ENCODE measurements around the gene MDH2.

MDH2 gene

GRCh38 chr7:76073335-76073990, 25.6 kb downstream of the MDH2 start:
- Histone ChIP-seq H3K79me2 (ENCODE audit: control insufficient read depth, low read length) (no peaks in the 10 kb centered on the region), H3K9me2 (replicated peaks; ENCODE audit: control insufficient read depth, low read length) (no peaks in the 10 kb centered on the region), H3K4me2 (ENCODE audit: low read length) (no peak overlapping the region), H3K4me1 (ENCODE audit: control insufficient read depth, low read length) (peaks cover 8% of the 10 kb centered on the region), H3F3A (ENCODE audit: control insufficient read depth, insufficient read depth) (peaks cover 4% of the 10 kb centered on the region; the same call in 1 of the 2 replicates), H4K20me1 (ENCODE audit: control insufficient read depth, insufficient read depth, low read depth, low read length) (no peaks in the 10 kb centered on the region), H3K27ac (ENCODE audit: low read depth, low read length) (no peak overlapping the region), H3K36me3 (ENCODE audit: control insufficient read depth, low read length) (no peaks in the 10 kb centered on the region), H3K27me3 (ENCODE audit: control insufficient read depth, low read length) (peaks cover 4% of the 10 kb centered on the region; the same call in 1 of the 2 replicates), H3K4me3 (ENCODE audit: low read length) (no peak overlapping the region), H3K9me3 (ENCODE audit: control insufficient read depth, insufficient read depth, low read length) (no peaks in the 10 kb centered on the region)
- TF ChIP-seq CTCF (IDR thresholded peaks at IDR 0.05; ENCODE audit: low read depth, low read length, poor library complexity, severe bottlenecking) (no peak), EZH2phosphoT487 (IDR thresholded peaks at IDR 0.05; ENCODE audit: borderline replicate concordance, low read length) (no peak)

DNA sequence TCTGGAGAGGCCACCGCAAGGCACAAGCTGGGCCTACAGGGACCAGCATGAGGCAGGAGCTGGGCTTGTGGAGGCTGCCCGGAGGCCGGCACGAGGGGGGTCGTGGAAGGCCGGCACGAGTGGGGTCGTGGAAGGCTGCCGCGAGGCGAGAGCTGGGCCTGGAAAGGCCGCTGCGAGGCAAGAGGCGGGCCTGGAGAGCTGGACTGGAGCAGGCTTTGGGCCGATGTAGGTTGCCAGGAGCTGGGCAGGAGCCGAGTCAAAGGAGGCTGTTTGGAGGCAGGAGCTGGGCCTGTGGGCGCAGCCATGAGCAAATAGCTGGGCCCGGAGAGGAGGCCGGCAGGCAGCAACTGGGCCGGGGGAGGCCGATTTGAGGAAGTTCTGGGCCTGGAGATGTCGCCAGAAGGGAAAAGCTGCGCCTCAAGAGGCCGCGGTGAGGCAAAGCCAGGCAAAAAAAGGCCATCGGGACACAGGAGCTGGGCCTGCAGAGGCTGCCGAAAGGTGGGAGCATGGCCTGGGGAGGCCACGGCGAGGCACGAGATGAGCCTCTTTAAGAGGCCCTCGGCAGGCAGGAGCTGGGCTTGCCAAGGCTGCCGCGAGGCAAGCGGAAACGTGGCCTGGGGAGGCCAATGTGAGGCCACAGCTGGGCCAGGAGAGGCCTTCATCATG, 26.5 kb downstream of the MDH2 start:
- no peaks in the 10 kb centered on the region for H3K9me3 ChIP-seq (ENCODE audit: control insufficient read depth, insufficient read depth, low read length)
- no peaks in the 10 kb centered on the region for H3K9me2 ChIP-seq (replicated peaks; ENCODE audit: control insufficient read depth, low read length)
- TF ChIP-seq CTCF (IDR thresholded peaks at IDR 0.05; ENCODE audit: low read depth, low read length, poor library complexity, severe bottlenecking) (no peak), EZH2phosphoT487 (IDR thresholded peaks at IDR 0.05; ENCODE audit: borderline replicate concordance, low read length) (no peak)
- H3K27me3 ChIP-seq (ENCODE audit: control insufficient read depth, low read length) = peaks cover 4% of the 10 kb centered on the region; the same call in 1 of the 2 replicates
- H4K20me1 ChIP-seq (ENCODE audit: control insufficient read depth, insufficient read depth, low read depth, low read length) = no peaks in the 10 kb centered on the region
- H3K4me2 ChIP-seq (ENCODE audit: low read length) = no peak overlapping the region
- H3K79me2 ChIP-seq (ENCODE audit: control insufficient read depth, low read length) = no peaks in the 10 kb centered on the region
- peaks cover 8% of the 10 kb centered on the region for H3K4me1 ChIP-seq (ENCODE audit: control insufficient read depth, low read length)
- no peaks in the 10 kb centered on the region for H3F3A ChIP-seq (ENCODE audit: control insufficient read depth, insufficient read depth)
- H3K36me3 ChIP-seq (ENCODE audit: control insufficient read depth, low read length) = no peaks in the 10 kb centered on the region
- H3K27ac ChIP-seq (ENCODE audit: low read depth, low read length) = no peak overlapping the region
- H3K4me3 ChIP-seq (ENCODE audit: low read length) = no peak overlapping the region

DNA sequence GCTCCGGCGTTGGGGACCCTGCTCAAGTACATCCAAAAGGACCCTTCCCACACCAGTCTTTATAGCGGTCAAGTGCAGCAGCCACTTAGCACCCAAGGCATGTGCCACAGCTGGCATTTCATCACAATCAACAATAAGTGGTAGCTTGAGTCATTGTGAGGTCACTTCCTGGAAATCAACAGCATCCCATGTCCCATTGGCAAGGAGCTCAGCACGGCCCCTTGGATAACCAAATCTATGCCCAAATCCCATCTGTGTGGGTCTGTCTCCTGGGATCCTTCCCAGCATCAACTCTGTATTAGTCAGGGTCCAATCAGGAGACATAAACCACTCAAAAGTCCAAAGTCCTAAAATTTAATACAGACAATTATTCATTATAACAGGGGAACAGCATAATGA, 27.1 kb downstream of the MDH2 start:
- Histone ChIP-seq H4K20me1 (ENCODE audit: control insufficient read depth, insufficient read depth, low read depth, low read length) (no peaks in the 10 kb centered on the region), H3K79me2 (ENCODE audit: control insufficient read depth, low read length) (no peaks in the 10 kb centered on the region), H3K9me3 (ENCODE audit: control insufficient read depth, insufficient read depth, low read length) (no peaks in the 10 kb centered on the region), H3K4me1 (ENCODE audit: control insufficient read depth, low read length) (peaks cover 8% of the 10 kb centered on the region), H3F3A (ENCODE audit: control insufficient read depth, insufficient read depth) (no peaks in the 10 kb centered on the region), H3K27ac (ENCODE audit: low read depth, low read length) (no peak overlapping the region), H3K36me3 (ENCODE audit: control insufficient read depth, low read length) (no peaks in the 10 kb centered on the region), H3K4me2 (ENCODE audit: low read length) (no peak overlapping the region), H3K27me3 (ENCODE audit: control insufficient read depth, low read length) (peaks cover 4% of the 10 kb centered on the region), H3K4me3 (ENCODE audit: low read length) (no peak overlapping the region), H3K9me2 (replicated peaks; ENCODE audit: control insufficient read depth, low read length) (no peaks in the 10 kb centered on the region)
- no peak for TF ChIP-seq CTCF (IDR thresholded peaks at IDR 0.05; ENCODE audit: low read depth, low read length, poor library complexity, severe bottlenecking)
- TF ChIP-seq EZH2phosphoT487 (IDR thresholded peaks at IDR 0.05; ENCODE audit: borderline replicate concordance, low read length) = no peak

All from DOHH2 (cell line).